MM.1S (cell line): ENCODE results near the gene FICD.
"Not testable (repeated sequence)": the region's sequence is repeated elsewhere in the genome, so short reads cannot be mapped to it uniquely, and the experiment has no call there.

ENCODE experiments used
- DNase-seq: peaks from one replicate; pipeline ENCODE4 v3.0.0-alpha.2; 2015
- H2AFZ ChIP-seq: fragments of 300-600 bp; sonication (generic); 2 replicates; pipeline ENCODE4 v1.6.0; 2016; ENCODE audit warnings: antibody characterized with exemption, low read length
- H3F3A ChIP-seq: fragments of 300-600 bp; sonication (generic); 2 replicates; pipeline ENCODE4 v1.6.1; 2016; ENCODE audit warnings: mild to moderate bottlenecking, antibody characterized with exemption, low read length, moderate library complexity, mixed read lengths; ENCODE audit not compliant: insufficient read depth
- H3K27ac ChIP-seq: fragments of 300-600 bp; sonication (generic); 2 replicates; pipeline ENCODE4 v1.5.1; 2016; ENCODE audit warnings: mild to moderate bottlenecking, low read length
- H3K27me3 ChIP-seq: fragments of 300-600 bp; sonication (generic); replicated peaks from 2 replicates; pipeline ENCODE4 v1.6.0; 2016; ENCODE audit warnings: low read length; ENCODE audit not compliant: insufficient read depth
- H3K36me3 ChIP-seq: fragments of 300-600 bp; sonication (generic); replicated peaks from 2 replicates; pipeline ENCODE4 v1.6.1; 2016; ENCODE audit warnings: mild to moderate bottlenecking, low read length, mixed read lengths; ENCODE audit not compliant: insufficient read depth
- H3K4me1 ChIP-seq: fragments of 300-600 bp; sonication (generic); 2 replicates; pipeline ENCODE4 v1.6.1; 2016; ENCODE audit warnings: low read length, mixed read lengths
- H3K4me2 ChIP-seq: fragments of 300-600 bp; sonication (generic); 2 replicates; pipeline ENCODE4 v1.6.0; 2016; ENCODE audit warnings: low read depth, low read length
- H3K4me3 ChIP-seq: fragments of 300-600 bp; sonication (generic); 2 replicates; pipeline ENCODE4 v1.5.1; 2016; ENCODE audit warnings: low read length, mixed read lengths
- H3K79me2 ChIP-seq: fragments of 300-600 bp; sonication (generic); 2 replicates; pipeline ENCODE4 v1.6.1; 2016; ENCODE audit warnings: mixed run types, low read length, mixed read lengths
- H3K9ac ChIP-seq: fragments of 300-600 bp; sonication (generic); 2 replicates; pipeline ENCODE4 v1.6.1; 2016; ENCODE audit warnings: low read length, mixed read lengths
- H3K9me2 ChIP-seq: fragments of 300-600 bp; sonication (generic); replicated peaks from 2 replicates; pipeline ENCODE4 v1.6.1; 2016; ENCODE audit warnings: mild to moderate bottlenecking, low read length, mixed read lengths; ENCODE audit not compliant: insufficient read depth
- H3K9me3 ChIP-seq: fragments of 300-600 bp; sonication (generic); replicated peaks from 2 replicates; pipeline ENCODE4 v1.6.1; 2016; ENCODE audit warnings: mild to moderate bottlenecking, low read length, mixed read lengths; ENCODE audit not compliant: insufficient read depth
- H4K20me1 ChIP-seq: fragments of 300-600 bp; sonication (generic); 2 replicates; pipeline ENCODE4 v1.6.1; 2016; ENCODE audit warnings: mild to moderate bottlenecking, low read length, moderate library complexity, mixed read lengths; ENCODE audit not compliant: insufficient read depth
- CTCF ChIP-seq: fragments of 300-600 bp; sonication (generic); IDR thresholded peaks from 2 replicates; pipeline ENCODE4 v1.5.1; 2016; ENCODE audit warnings: antibody characterized with exemption, low read length, mixed read lengths
- EZH2 ChIP-seq: fragments of 300-600 bp; sonication (generic); optimal IDR thresholded peaks from 2 replicates; pipeline ENCODE3; 2017; ENCODE audit warnings: low read depth, mild to moderate bottlenecking, antibody characterized with exemption, low read length, mixed read lengths
- EZH2phosphoT487 ChIP-seq: fragments of 300-600 bp; sonication (generic); IDR thresholded peaks from 2 replicates; pipeline ENCODE4 v1.6.1; 2018; ENCODE audit warnings: antibody characterized with exemption, low read length

FICD gene

DNA sequence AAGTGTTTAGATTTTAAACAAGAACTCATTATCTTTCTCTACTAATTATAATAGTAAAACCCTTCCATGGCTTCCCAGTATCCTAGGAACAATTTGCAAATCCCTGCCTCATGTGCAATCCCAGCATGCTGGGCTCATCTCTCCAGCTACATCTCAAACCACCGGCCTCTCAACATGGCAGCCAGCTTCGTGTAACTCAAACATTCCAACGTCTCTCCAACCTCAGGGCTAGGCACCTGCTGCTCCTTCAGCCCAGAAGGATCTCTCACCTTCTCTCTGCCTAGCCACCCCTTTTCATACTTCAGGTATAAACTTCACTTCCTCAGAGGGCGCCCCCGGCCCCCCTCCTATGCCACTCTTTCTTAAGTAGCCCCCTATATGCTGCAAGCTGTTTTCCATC is 38.7 kb downstream of the FICD start:
- DNase-seq = no peak
- TF ChIP-seq EZH2 = no peak
- TF ChIP-seq EZH2phosphoT487 = no peak
- no peak for TF ChIP-seq CTCF
- H4K20me1 ChIP-seq = peaks cover 59% of the 10 kb centered on the region

DNA sequence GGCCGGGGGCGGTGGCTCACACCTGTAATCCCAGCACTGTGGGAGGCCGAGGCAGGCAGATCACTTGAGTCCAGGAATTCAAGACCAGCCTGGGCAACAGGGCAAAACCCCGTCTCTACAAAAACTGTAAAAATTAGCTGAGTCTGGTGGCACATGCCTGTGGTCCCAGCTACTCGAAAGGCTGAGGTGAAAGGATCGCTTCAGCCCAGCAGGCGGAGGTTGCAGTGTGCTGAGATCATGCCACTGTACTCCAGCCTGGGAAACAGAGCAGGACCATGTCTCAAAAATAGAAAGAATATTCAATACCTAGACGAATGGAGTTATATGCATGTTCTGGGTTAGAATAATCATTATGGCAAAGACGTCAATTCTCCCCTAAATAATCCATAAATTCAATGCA is 40.3 kb downstream of the FICD start:
- not testable (repeated sequence) for H3F3A ChIP-seq, H2AFZ ChIP-seq, H3K4me3 ChIP-seq, H3K36me3 ChIP-seq, DNase-seq, H3K9me3 ChIP-seq, H3K9ac ChIP-seq, H3K9me2 ChIP-seq, H3K27me3 ChIP-seq, H3K4me2 ChIP-seq, H3K27ac ChIP-seq
- Histone ChIP-seq H3K4me1 (peaks cover 22% of the 10 kb centered on the region), H3K79me2 (peaks cover 99% of the 10 kb centered on the region), H4K20me1 (peaks cover 55% of the 10 kb centered on the region)

More for the DNA sequence above, 38.7 kb downstream of the FICD start:
- H3F3A ChIP-seq = no peaks in the 10 kb centered on the region
- H3K79me2 ChIP-seq = peaks cover 99% of the 10 kb centered on the region
- no peaks in the 10 kb centered on the region for H3K9me2 ChIP-seq
- H3K4me2 ChIP-seq = no peak overlapping the region
- H3K27ac ChIP-seq = no peak overlapping the region
- no peak overlapping the region for H2AFZ ChIP-seq
- H3K4me1 ChIP-seq = peaks cover 19% of the 10 kb centered on the region
- H3K36me3 ChIP-seq = peaks cover 1% of the 10 kb centered on the region; the same call in 1 of the 2 replicates
- no peaks in the 10 kb centered on the region for H3K9me3 ChIP-seq
- no peak overlapping the region for H3K9ac ChIP-seq
- H3K27me3 ChIP-seq = no peaks in the 10 kb centered on the region
- H3K4me3 ChIP-seq = no peak overlapping the region

DNA sequence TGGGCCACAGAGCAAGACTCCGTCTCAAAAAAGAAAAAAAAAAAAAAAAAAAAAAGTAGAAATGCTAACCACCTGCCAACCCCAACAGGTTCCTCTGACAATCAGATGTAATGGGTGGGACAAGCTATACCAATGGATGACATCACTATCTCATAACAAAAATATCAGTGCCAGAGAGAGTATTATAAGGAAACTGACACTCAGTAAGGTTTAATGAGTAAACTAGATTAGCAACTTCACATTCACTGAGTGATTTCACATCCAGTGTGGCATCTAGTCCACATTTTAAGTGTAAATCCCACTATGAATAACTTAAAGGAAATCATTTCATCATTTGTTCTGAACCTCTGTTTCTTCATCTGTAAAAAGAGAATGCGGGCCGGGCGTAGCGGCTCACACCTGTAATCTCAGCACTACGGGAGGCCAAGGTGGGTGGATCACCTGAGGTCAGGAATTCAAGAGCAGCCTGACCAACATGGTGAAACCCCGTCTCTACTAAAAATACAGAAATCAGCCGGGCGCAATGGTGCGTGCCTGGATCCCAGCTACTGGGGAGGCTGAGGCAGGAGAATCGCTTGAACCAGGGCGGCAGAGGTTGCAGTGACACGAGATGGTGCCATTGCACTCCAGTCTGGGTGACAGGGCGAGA is 44.1 kb downstream of the FICD start:
- DNase-seq = no peak
- Histone ChIP-seq H3K27me3 (no peaks in the 10 kb centered on the region), H3F3A (peaks cover 26% of the 10 kb centered on the region), H3K36me3 (no peaks in the 10 kb centered on the region; the same call in 1 of the 2 replicates), H3K4me2 (peak overlapping the region; percentile 96; the same call in 1 of the 2 replicates), H3K27ac (no peak overlapping the region), H3K79me2 (peaks cover 90% of the 10 kb centered on the region), H4K20me1 (peaks cover 32% of the 10 kb centered on the region), H3K9ac (peak overlapping the region; percentile 98; the same call in 1 of the 2 replicates), H2AFZ (no peak overlapping the region), H3K4me1 (peaks cover 13% of the 10 kb centered on the region), H3K4me3 (no peak overlapping the region), H3K9me2 (no peaks in the 10 kb centered on the region), H3K9me3 (no peaks in the 10 kb centered on the region)
- TF ChIP-seq CTCF = no peak
- TF ChIP-seq EZH2 = no peak
- TF ChIP-seq EZH2phosphoT487 = no peak

- Histone ChIP-seq H3K4me3 (peak overlapping the region; percentile 98), H3K4me1 (peaks cover 19% of the 10 kb centered on the region), H3K79me2 (peaks cover 90% of the 10 kb centered on the region), H3K9me3 (no peaks in the 10 kb centered on the region), H2AFZ (no peak overlapping the region), H3K36me3 (no peaks in the 10 kb centered on the region), H4K20me1 (peaks cover 30% of the 10 kb centered on the region), H3F3A (peaks cover 32% of the 10 kb centered on the region), H3K9me2 (no peaks in the 10 kb centered on the region), H3K27me3 (no peaks in the 10 kb centered on the region), H3K9ac (peak overlapping the region; percentile 98), H3K27ac (peak overlapping the region; percentile 84; the same call in 1 of the 2 replicates), H3K4me2 (peak overlapping the region; percentile 96)
- DNase-seq = no peak
- TF ChIP-seq CTCF (no peak; the same call in 1 of the 2 replicates), EZH2 (no peak), EZH2phosphoT487 (no peak)
These were observed 44.7 kb downstream of the FICD start for GRCh38 chr12:108559748-108560147.
